ENCODE data around the gene CENPX. TPM values are rescaled to one million over a fixed set of nuclear protein-coding genes. Genes with fewer than 3 reads are reported as not detected.

Gene CENPX
- total RNA-seq, 4 donors from 2014 or later = 46.0 to 74.0 (median 57.5) TPM

DNA sequence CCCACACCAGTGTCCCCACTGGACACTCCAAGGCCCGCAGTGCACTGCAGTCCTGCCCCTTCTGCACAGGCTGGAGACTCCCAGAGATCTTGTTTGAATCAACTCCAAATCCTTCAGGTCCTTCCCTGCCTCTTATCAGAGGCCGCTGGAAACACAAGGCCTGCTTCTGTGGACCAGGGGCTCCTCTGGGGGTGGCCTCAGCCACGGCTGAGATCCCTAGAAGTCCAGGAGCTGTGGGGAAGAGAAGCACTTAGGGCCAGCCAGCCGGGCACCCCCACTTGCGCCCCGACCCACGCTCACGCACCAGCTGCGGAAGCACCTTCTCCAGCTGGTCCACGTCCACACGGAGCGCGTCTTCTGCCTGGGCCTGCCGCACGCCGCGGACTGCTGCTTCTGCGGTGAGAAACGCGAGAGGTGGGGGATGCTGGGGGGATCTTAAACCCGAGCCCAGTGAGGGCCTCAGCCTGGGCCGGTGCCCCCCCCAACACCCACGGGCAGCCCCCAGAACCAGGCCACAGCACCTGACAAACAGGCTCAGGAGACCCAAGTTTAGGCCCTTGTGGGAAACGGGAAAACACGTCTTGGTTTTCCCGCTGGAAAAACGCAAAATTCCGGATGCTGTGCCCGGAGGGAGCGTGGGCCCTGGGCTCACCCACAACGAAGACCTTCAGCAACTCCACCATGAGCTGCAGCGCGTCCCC, 3.5 kb downstream of the CENPX start:
- TF ChIP-seq CTCF (IDR thresholded peaks at IDR 0.05; ENCODE audit: low read depth) = no peak

- no peak for TF ChIP-seq CTCF (IDR thresholded peaks at IDR 0.05; ENCODE audit: low read depth)
Measured at GRCh38 chr17:82018152-82018988, 4.3 kb downstream of the CENPX start.

- no peak for TF ChIP-seq CTCF (IDR thresholded peaks at IDR 0.05; ENCODE audit: low read depth)
Measured at GRCh38 chr17:82017612-82018151, 5.0 kb downstream of the CENPX start.

GRCh38 chr17:82016875-82017459, 5.7 kb downstream of the CENPX start:
- no peak for TF ChIP-seq CTCF (IDR thresholded peaks at IDR 0.05; ENCODE audit: low read depth)

GRCh38 chr17:82016061-82016874, 6.4 kb downstream of the CENPX start:
- TF ChIP-seq CTCF (IDR thresholded peaks at IDR 0.05; ENCODE audit: low read depth) = no peak

DNA sequence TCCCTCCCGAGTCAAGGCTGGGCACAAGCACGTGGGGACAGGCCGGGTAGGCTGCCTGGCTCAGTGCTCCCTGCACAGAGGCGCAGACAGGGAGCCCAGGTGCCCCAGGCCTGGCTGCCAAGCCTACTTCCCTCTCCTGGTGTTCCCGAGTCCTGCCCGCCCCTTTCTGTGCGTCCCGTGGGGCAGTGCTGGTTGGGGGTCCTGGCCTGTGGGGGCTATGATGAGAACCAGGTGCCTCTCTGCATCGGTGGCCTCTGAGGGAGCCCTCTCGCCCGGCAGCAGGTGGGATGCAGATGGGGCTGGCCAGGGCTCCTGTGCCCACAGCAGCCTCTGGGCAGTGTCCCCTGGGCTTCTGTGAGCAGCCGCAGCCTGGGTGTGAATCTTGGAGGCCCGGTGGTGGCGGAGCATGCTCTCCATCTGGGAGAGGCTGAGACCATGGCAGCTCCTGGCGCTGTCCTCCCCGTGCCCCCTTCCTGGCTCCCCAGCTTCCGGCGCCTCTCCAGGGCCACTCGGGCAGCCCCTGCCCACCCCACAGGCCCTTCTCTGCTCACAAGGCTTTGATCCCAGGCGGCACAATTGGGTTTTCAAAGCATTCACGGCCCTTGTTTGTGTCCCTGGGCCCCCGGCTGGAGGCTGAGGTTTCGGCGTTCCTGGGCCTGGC, 7.2 kb downstream of the CENPX start:
- no peak for TF ChIP-seq CTCF (IDR thresholded peaks at IDR 0.05; ENCODE audit: low read depth)
